Kidney (tissue), 14 donors: Measurements from ENCODE around the gene MOGAT2. TPM values are rescaled to one million over a fixed set of nuclear protein-coding genes. Genes with fewer than 3 reads are reported as not detected.

Source experiments
- DNase-seq, 5 donors: peaks; one replicate each; pipeline ENCODE4 v3.0.0-alpha.2; 2013 to 2020
- FAIRE-seq: peaks from 2 replicates; lab custom pipeline; 2012; peaks lifted over from hg19 to GRCh38; lab: Jason Lieb, UNC
- H3K27ac ChIP-seq, 2 donors: one replicate each; pipeline ENCODE4 v1.7.0; 2013; ENCODE audit warnings: low read depth in 2 of 2, low read length in 2 of 2, inconsistent platforms in 1 of 2
- H3K27me3 ChIP-seq: one replicate; pipeline ENCODE4 v1.7.1; 2013; ENCODE audit warnings: low read length, inconsistent platforms; ENCODE audit not compliant: control insufficient read depth, insufficient read depth
- H3K36me3 ChIP-seq, 3 donors: one replicate each; pipeline versions ENCODE4 v1.7.0 to v1.7.1; 2013; ENCODE audit warnings: low read length in 3 of 3, control low read depth in 1 of 3, inconsistent platforms in 1 of 3; ENCODE audit not compliant: insufficient read depth in 3 of 3, control insufficient read depth in 2 of 3
- H3K4me1 ChIP-seq, 3 donors: one replicate each; pipeline versions ENCODE4 v1.7.0 to v1.7.1; 2013; ENCODE audit warnings: low read length in 3 of 3, inconsistent platforms in 1 of 3, low read depth in 1 of 3; ENCODE audit not compliant: control insufficient read depth in 2 of 3, insufficient read depth in 2 of 3
- H3K4me3 ChIP-seq, 3 donors: one replicate each; pipeline versions ENCODE4 v1.7.0 to v1.8.1; 2013; ENCODE audit warnings: low read length in 3 of 3, control low read depth in 1 of 3, inconsistent platforms in 1 of 3
- H3K9ac ChIP-seq, 3 donors: one replicate each; pipeline versions ENCODE4 v1.7.0 to v1.7.1; 2013; ENCODE audit warnings: low read length in 3 of 3, control low read depth in 1 of 3, inconsistent platforms in 1 of 3
- H3K9me3 ChIP-seq, 3 donors: one replicate each; pipeline versions ENCODE4 v1.7.0 to v1.7.1; 2013; ENCODE audit warnings: low read length in 3 of 3, control low read depth in 1 of 3, inconsistent platforms in 1 of 3; ENCODE audit not compliant: control insufficient read depth in 2 of 3, insufficient read depth in 1 of 3
- intact Hi-C: fragments of 100-400 bp; cut with DNase I; formaldehyde crosslinking; loops from one replicate; pipeline ENCODE4 v1.11.1; 2022
- polyA plus RNA-seq: library from polyadenylated mRNA; stranded (reverse); fragments of 350-450 nt; fragmentation: Illumina TruSeq; extraction: RNeasy Lipid Tissue Mini Kit (QIAGEN cat#74804); gene quantifications from one replicate; pipeline ENCODE4 v1.2.3, GENCODE V29; 2014; ENCODE audit warnings: low read depth, low replicate concordance; ENCODE audit not compliant: insufficient read depth
- total RNA-seq: library from RNA; stranded (reverse); fragmentation: NEBNext Ultra II Directional; extraction: Animal tissue kit (Norgen Biotek cat#: 25700); gene quantifications from one replicate; pipeline ENCODE4 v1.2.1, GENCODE V29; 2021
- TF ChIP-seq, protein P1 (sequence below): IDR thresholded peaks from 3 replicates; pipeline ENCODE4 v1.5.1; 2012; ENCODE audit warnings: mild to moderate bottlenecking, moderate library complexity, borderline replicate concordance; ENCODE audit not compliant: insufficient read depth; ENCODE audit errors: extremely low read depth
- donor health status: control.
- donor health status: control.
- donor health status: control.
- donor health status: control.
- donor health status: control.
- donor health status: DM: yes; HTN: yes; CAD: no.
- donor health status: Normal renal cell carcinoma (clear cell type).

MOGAT2 gene
- total and polyA plus RNA-seq, 2 donors from 2014 or later = 1.1 TPM; not detected in 1

DNA sequence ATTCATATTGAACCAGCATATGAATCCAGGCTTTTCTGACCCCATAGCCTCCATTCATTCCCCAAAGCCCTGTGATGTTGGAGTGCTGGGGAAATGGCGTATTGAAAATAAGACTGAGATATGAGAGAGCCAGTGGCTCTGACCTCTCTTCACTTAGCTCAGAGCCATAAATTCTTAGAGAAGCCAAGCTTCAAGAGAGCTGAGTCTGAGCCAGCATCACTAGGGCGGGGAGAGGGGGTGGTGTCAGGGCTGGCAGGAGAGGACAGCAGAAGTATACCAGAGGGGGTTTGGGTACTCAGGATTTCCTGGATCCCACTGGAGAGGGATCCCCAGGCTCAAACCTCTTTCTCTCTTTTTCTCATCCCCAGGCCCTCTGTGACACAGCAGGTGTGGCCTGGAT is 16.7 kb upstream of the MOGAT2 start:
- intact Hi-C loops = no loop called here
- Histone ChIP-seq H3K27me3 (no peaks in the 10 kb centered on the region), H3K4me3 (no peak overlapping the region), H3K9me3 (no peaks in the 10 kb centered on the region), H3K9ac (no peak overlapping the region), H3K4me1 (no peaks in the 10 kb centered on the region), H3K36me3 (no peaks in the 10 kb centered on the region), H3K27ac (no peak overlapping the region)
- TF ChIP-seq, protein P1, sequence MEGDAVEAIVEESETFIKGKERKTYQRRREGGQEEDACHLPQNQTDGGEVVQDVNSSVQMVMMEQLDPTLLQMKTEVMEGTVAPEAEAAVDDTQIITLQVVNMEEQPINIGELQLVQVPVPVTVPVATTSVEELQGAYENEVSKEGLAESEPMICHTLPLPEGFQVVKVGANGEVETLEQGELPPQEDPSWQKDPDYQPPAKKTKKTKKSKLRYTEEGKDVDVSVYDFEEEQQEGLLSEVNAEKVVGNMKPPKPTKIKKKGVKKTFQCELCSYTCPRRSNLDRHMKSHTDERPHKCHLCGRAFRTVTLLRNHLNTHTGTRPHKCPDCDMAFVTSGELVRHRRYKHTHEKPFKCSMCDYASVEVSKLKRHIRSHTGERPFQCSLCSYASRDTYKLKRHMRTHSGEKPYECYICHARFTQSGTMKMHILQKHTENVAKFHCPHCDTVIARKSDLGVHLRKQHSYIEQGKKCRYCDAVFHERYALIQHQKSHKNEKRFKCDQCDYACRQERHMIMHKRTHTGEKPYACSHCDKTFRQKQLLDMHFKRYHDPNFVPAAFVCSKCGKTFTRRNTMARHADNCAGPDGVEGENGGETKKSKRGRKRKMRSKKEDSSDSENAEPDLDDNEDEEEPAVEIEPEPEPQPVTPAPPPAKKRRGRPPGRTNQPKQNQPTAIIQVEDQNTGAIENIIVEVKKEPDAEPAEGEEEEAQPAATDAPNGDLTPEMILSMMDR = no peak
- FAIRE-seq = no peak
- no peak for DNase-seq

DNA sequence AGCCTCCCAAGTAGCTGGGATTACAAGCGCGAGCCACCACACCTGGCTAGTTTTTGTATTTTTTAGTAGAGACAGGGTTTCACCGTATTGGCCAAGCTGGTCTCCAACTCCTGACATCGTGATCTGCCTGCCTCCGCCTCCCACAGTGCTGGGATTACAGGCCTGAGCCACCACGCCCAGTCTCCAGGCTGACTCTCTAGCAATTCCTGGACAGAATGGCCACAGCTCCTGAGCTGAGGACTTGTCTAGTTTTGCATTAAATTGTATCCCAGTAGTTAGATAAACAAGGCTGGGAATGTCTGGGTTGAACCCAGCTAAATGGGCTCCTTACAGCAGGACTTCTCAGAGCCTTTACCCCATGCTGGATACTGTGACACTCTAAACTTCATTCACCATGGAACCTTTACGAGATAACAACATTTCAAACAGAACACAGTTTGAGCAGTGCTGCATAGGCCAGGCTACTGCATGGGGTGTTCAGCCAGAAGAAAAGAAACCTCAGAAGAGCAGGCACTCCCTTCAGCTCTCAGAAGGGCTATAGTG is 13.9 kb upstream of the MOGAT2 start:
- Histone ChIP-seq H3K4me1 (no peaks in the 10 kb centered on the region), H3K36me3 (no peaks in the 10 kb centered on the region), H3K27ac (no peak overlapping the region), H3K9me3 (no peaks in the 10 kb centered on the region), H3K27me3 (no peaks in the 10 kb centered on the region), H3K4me3 (no peak overlapping the region), H3K9ac (no peak overlapping the region)
- DNase-seq = no peak
- FAIRE-seq = no peak
- intact Hi-C loops = no loop called here
- TF ChIP-seq, protein P1 = no peak

DNA sequence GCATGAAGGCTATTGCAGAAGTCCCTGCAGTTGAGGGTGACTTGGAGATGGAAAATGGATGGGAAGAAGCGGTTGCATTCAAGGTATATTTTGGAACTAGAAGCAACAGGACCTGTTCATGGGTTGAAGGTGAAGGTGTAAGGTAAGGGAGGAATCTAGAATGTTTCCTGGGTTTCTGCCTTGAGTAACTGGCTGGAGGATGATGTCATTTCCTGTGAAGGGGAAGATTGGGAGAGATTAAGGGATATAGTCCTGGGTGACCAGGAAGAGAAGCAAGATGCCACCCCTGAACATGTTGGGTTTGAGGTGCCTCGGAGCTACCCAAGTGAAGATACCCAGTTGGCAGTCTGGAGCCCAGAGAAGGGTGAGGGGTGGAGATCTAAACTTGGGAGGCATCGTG is 12.1 kb upstream of the MOGAT2 start:
- no peak overlapping the region for H3K27ac ChIP-seq
- DNase-seq = no peak
- TF ChIP-seq, protein P1 = no peak
- no peak for FAIRE-seq
- H3K4me1 ChIP-seq = no peaks in the 10 kb centered on the region
- H3K36me3 ChIP-seq = no peaks in the 10 kb centered on the region
- no peaks in the 10 kb centered on the region for H3K9me3 ChIP-seq
- no peaks in the 10 kb centered on the region for H3K27me3 ChIP-seq
- intact Hi-C loops = no loop called here
- H3K4me3 ChIP-seq = no peak overlapping the region
- no peak overlapping the region for H3K9ac ChIP-seq

DNA sequence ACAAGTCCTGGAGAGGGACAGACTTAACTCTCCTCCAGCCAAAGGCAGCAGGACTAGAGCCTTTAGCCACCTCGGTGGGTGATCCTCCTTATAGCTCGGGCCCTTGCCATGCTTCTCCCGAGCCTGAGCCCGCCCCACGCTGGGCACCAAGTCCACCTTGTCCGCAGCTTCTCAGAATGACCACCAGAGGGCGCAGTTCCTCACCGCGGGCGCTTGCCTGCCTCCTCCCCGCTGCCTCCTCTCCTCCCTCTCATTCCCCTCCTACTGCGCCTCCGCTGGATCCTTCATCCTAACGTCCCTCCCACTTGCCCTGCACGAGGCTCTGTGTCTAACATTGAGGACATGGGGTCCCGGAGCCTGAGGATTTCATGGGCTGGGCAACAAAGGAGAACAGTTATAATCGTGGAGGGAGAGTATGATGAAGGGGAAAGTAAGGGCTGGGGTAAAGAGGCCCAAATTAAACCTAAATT is 11.3 kb upstream of the MOGAT2 start:
- TF ChIP-seq, protein P1 = peak; percentile 90
- Histone ChIP-seq H3K4me3 (no peak overlapping the region), H3K27me3 (no peaks in the 10 kb centered on the region), H3K9me3 (no peaks in the 10 kb centered on the region), H3K9ac (no peak overlapping the region), H3K4me1 (no peaks in the 10 kb centered on the region), H3K27ac (no peak overlapping the region), H3K36me3 (no peaks in the 10 kb centered on the region)
- intact Hi-C loops = no loop called here
- no peak for FAIRE-seq
- DNase-seq = peak in 4 of 5 donors; percentile 64 to 82 (median 72)
